HepG2 (cell line): ENCODE measurements around the gene RBP7. TPM values are rescaled to one million over a fixed set of nuclear protein-coding genes. Genes with fewer than 3 reads are reported as not detected.

Experiments
- AKAP8 ChIP-seq: sonication (generic); formaldehyde crosslinking; IDR thresholded peaks from 2 replicates; pipeline ENCODE4 v1.5.1; 2020; ENCODE audit warnings: mild to moderate bottlenecking, missing genetic modification reagents
- ATF7 ChIP-seq, 2 experiments: fragments of 450-650 bp in 1 of 2; sonication (generic) in 1 of 2; formaldehyde crosslinking in 1 of 2; IDR thresholded peaks; 2 replicates each; pipeline versions ENCODE4 v1.4.0 to v1.6.1; 2016 to 2020; ENCODE audit warnings: antibody characterized with exemption in 1 of 2, mild to moderate bottlenecking in 1 of 2, missing genetic modification reagents in 1 of 2
- ETS1 ChIP-seq: sonication (generic); formaldehyde crosslinking; IDR thresholded peaks from 2 replicates; pipeline ENCODE4 v1.4.0; 2020; ENCODE audit warnings: missing genetic modification reagents
- HNRNPLL ChIP-seq: fragments of 200-400 bp; formaldehyde crosslinking; IDR thresholded peaks from 2 replicates; pipeline ENCODE4 v1.6.1; 2017; ENCODE audit warnings: mild to moderate bottlenecking, low read depth, low read length; ENCODE audit not compliant: poor library complexity, severe bottlenecking
- LCORL ChIP-seq, 2 experiments: fragments of 450-650 bp in 1 of 2; sonication (generic) in 1 of 2; formaldehyde crosslinking in 1 of 2; IDR thresholded peaks; 2 replicates each; pipeline versions ENCODE4 v1.5.0 to v1.6.1; 2017 to 2020; ENCODE audit warnings: antibody characterized with exemption in 1 of 2, missing genetic modification reagents in 1 of 2
- MTF1 ChIP-seq: sonication (generic); formaldehyde crosslinking; IDR thresholded peaks from 2 replicates; pipeline ENCODE4 v1.5.0; 2020; ENCODE audit warnings: missing genetic modification reagents
- MXD1 ChIP-seq: sonication (generic); formaldehyde crosslinking; IDR thresholded peaks from 2 replicates; pipeline ENCODE4 v1.4.0; 2020; ENCODE audit warnings: mild to moderate bottlenecking, missing genetic modification reagents
- RAD51 ChIP-seq: fragments of 450-650 bp; IDR thresholded peaks from 2 replicates; pipeline ENCODE4 v1.6.1; 2016; ENCODE audit warnings: borderline replicate concordance
- RARG ChIP-seq: sonication (generic); formaldehyde crosslinking; IDR thresholded peaks from 2 replicates; pipeline ENCODE4 v1.4.0; 2020; ENCODE audit warnings: low read depth, mild to moderate bottlenecking, missing genetic modification reagents
- RFX5 ChIP-seq: IDR thresholded peaks from 2 replicates; pipeline ENCODE4 v1.6.1; 2011; ENCODE audit warnings: low read depth, low read length, improper control_type of control experiment
- SAP130 ChIP-seq: IDR thresholded peaks from 2 replicates; pipeline ENCODE4 v1.6.1; 2016; ENCODE audit warnings: low read depth
- SCMH1 ChIP-seq: sonication (generic); formaldehyde crosslinking; IDR thresholded peaks from 2 replicates; pipeline ENCODE4 v1.9.0; 2021; ENCODE audit warnings: missing genetic modification reagents, mild to moderate bottlenecking, borderline replicate concordance
- SNAI1 ChIP-seq: sonication (generic); formaldehyde crosslinking; IDR thresholded peaks from 2 replicates; pipeline ENCODE4 v1.5.0; 2020; ENCODE audit warnings: mild to moderate bottlenecking, missing genetic modification reagents, borderline replicate concordance
- TFDP1 ChIP-seq: IDR thresholded peaks from 2 replicates; pipeline ENCODE4 v1.6.1; 2016; ENCODE audit warnings: missing compliant biosample characterization, missing genetic modification reagents, borderline replicate concordance
- TFDP2 ChIP-seq: sonication (generic); formaldehyde crosslinking; IDR thresholded peaks from 2 replicates; pipeline ENCODE4 v1.4.0; 2020; ENCODE audit warnings: missing genetic modification reagents
- TRIM24 ChIP-seq: sonication (generic); formaldehyde crosslinking; IDR thresholded peaks from 2 replicates; pipeline ENCODE4 v1.8.0; 2022; ENCODE audit warnings: mild to moderate bottlenecking, missing genetic modification reagents
- ZBTB37 ChIP-seq: sonication (generic); formaldehyde crosslinking; IDR thresholded peaks from 2 replicates; pipeline ENCODE4 v1.4.0; 2020; ENCODE audit warnings: mild to moderate bottlenecking, missing genetic modification reagents
- ZFP90 ChIP-seq: sonication (generic); formaldehyde crosslinking; IDR thresholded peaks from 2 replicates; pipeline ENCODE4 v1.8.0; 2022; ENCODE audit warnings: missing genetic modification reagents, mild to moderate bottlenecking, inconsistent platforms, borderline replicate concordance
- ZNF3 ChIP-seq: IDR thresholded peaks from 2 replicates; pipeline ENCODE4 v1.7.0; 2017; ENCODE audit warnings: inconsistent platforms
- ZNF614 ChIP-seq: IDR thresholded peaks from 2 replicates; pipeline ENCODE4 v1.6.1; 2018; ENCODE audit warnings: missing biosample characterization, missing genetic modification reagents, inconsistent platforms, borderline replicate concordance
- polyA plus RNA-seq, 8 experiments: library from polyadenylated mRNA; depleted of rRNA in 3 of 8; stranded (reverse) in 7 of 8; unstranded in 1 of 8; fragments of >200 nt; fragmentation: Illumina TruSeq in 4 of 8; extraction: Trizol in 4 of 8; gene quantifications; 2 replicates each; pipeline versions ENCODE4 v1.2.1 to v1.2.3, GENCODE V29; 2011 to 2016; ENCODE audit warnings: low read depth in 4 of 8, missing spikeins in 1 of 8, mixed read lengths in 1 of 8; ENCODE audit not compliant: insufficient read depth in 1 of 8
- total RNA-seq, 5 experiments: library from RNA; depleted of rRNA; stranded (reverse); fragments of >200 nt; fragmentation: Illumina TruSeq; extraction: Trizol; gene quantifications; 2 replicates each; pipeline ENCODE4 v1.2.3, GENCODE V29; 2016; ENCODE audit warnings: low read depth in 1 of 5
- TF ChIP-seq, protein P1 (sequence below): sonication (generic); formaldehyde crosslinking; IDR thresholded peaks from 2 replicates; pipeline ENCODE4 v1.5.0; 2020; ENCODE audit warnings: mild to moderate bottlenecking, missing genetic modification reagents
- TF ChIP-seq, protein P2 (sequence below): sonication (generic); formaldehyde crosslinking; IDR thresholded peaks from 2 replicates; pipeline ENCODE4 v1.5.0; 2020; ENCODE audit warnings: missing genetic modification reagents

Gene RBP7
- total and polyA plus RNA-seq, 2 of the 13 experiments (the other 11 are each of a cell fraction or from before 2014, with no cell fraction given), result 1.6 to 2.0 TPM

DNA sequence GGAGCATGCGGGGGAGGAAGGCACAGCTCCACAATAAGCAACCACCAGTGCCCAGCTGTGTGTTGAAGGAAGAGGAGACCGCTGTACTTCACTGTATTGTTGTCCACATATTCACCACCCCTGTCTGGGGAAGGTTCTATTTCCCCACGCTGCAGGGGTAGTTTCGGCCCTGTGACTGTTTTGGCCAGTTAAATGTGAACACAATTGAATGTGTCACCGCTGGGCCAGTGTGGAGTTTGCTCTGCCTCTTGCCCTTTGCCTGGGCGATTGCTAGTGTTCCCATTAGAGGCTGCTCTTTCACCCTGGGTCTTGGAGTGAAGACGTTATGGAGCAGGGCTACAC is 68.3 kb downstream of the RBP7 start (continued):
- TF ChIP-seq TFDP1 (CRISPR knock-in tag), result no peak
- TF ChIP-seq ZFP90 (CRISPR knock-in tag), result no peak
- no peak for TF ChIP-seq ATF7 (IDR thresholded peaks at IDR 0.05)
- TF ChIP-seq ATF7 (CRISPR knock-in tag; IDR thresholded peaks at IDR 0.05), result no peak
- no peak for TF ChIP-seq LCORL (IDR thresholded peaks at IDR 0.05)
- peak; percentile 72 for TF ChIP-seq LCORL (CRISPR knock-in tag; IDR thresholded peaks at IDR 0.05)
- no peak for TF ChIP-seq ZBTB37
- TF ChIP-seq ETS1, result no peak
- TF ChIP-seq MTF1 (CRISPR knock-in tag), result no peak
- no peak for TF ChIP-seq AKAP8
- no peak for TF ChIP-seq SCMH1 (CRISPR knock-in tag)
- no peak for TF ChIP-seq RARG
- peak; percentile 14; the same call in 1 of the 2 replicates for TF ChIP-seq SAP130 (CRISPR knock-in tag)
- TF ChIP-seq MXD1 (CRISPR knock-in tag), result no peak
- TF ChIP-seq TFDP2 (CRISPR knock-in tag), result no peak
- no peak for TF ChIP-seq ZNF3 (CRISPR knock-in tag)
- TF ChIP-seq, protein P1, sequence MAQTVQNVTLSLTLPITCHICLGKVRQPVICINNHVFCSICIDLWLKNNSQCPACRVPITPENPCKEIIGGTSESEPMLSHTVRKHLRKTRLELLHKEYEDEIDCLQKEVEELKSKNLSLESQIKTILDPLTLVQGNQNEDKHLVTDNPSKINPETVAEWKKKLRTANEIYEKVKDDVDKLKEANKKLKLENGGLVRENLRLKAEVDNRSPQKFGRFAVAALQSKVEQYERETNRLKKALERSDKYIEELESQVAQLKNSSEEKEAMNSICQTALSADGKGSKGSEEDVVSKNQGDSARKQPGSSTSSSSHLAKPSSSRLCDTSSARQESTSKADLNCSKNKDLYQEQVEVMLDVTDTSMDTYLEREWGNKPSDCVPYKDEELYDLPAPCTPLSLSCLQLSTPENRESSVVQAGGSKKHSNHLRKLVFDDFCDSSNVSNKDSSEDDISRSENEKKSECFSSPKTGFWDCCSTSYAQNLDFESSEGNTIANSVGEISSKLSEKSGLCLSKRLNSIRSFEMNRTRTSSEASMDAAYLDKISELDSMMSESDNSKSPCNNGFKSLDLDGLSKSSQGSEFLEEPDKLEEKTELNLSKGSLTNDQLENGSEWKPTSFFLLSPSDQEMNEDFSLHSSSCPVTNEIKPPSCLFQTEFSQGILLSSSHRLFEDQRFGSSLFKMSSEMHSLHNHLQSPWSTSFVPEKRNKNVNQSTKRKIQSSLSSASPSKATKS, result no peak
- TF ChIP-seq, protein P2, sequence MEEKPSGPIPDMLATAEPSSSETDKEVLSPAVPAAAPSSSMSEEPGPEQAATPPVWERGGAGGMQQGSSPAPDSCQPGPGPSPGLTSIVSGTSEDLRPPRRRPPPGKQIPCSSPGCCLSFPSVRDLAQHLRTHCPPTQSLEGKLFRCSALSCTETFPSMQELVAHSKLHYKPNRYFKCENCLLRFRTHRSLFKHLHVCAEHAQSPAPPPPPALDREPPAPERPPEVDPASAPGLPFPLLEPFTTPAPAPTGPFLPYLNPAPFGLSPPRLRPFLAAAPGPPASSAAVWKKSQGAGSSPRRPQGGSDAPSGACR (CRISPR knock-in tag), result no peak
- no peak for TF ChIP-seq HNRNPLL
- no peak for TF ChIP-seq RFX5
- TF ChIP-seq TRIM24, result no peak
- TF ChIP-seq SNAI1 (CRISPR knock-in tag), result no peak
- no peak for TF ChIP-seq ZNF614 (CRISPR knock-in tag)
- TF ChIP-seq RAD51, result no peak
